Measurements from ENCODE around the gene KCNK3. TPM values are rescaled to one million over a fixed set of nuclear protein-coding genes. Genes with fewer than 3 reads are reported as not detected.
"Not testable (repeated sequence)": the region's sequence is repeated elsewhere in the genome, so short reads cannot be mapped to it uniquely, and the experiment has no call there.

The KCNK3 gene
- total RNA-seq, 1 experiment from 2014 or later, result 0.02 TPM

- Histone ChIP-seq H3K9me3 (replicated peaks) (no peaks in the 10 kb centered on the region), H3K36me3 (no peaks in the 10 kb centered on the region), H3K4me3 (no peak overlapping the region), H3K27me3 (peaks cover 22% of the 10 kb centered on the region), H3K27ac (no peak overlapping the region), H3K4me1 (no peaks in the 10 kb centered on the region)
- no peak for DNase-seq
These were observed 38.5 kb upstream of the KCNK3 start for GRCh38 chr2:26654061-26654340.

- not testable (repeated sequence) for H3K4me3 ChIP-seq; H3K27ac ChIP-seq; DNase-seq; H3K9me3 ChIP-seq (replicated peaks); H3K36me3 ChIP-seq; H3K4me1 ChIP-seq
- H3K27me3 ChIP-seq, result peaks cover 22% of the 10 kb centered on the region
These were observed 37.4 kb upstream of the KCNK3 start for GRCh38 chr2:26655120-26655519.

- no peak overlapping the region for H3K27ac ChIP-seq
- H3K4me1 ChIP-seq, result no peaks in the 10 kb centered on the region
- no peaks in the 10 kb centered on the region; the same call in 1 of the 2 replicates for H3K9me3 ChIP-seq (replicated peaks)
- H3K36me3 ChIP-seq, result no peaks in the 10 kb centered on the region
- no peak overlapping the region for H3K4me3 ChIP-seq
- no peak for DNase-seq
- peaks cover 22% of the 10 kb centered on the region for H3K27me3 ChIP-seq
These were observed 36.8 kb upstream of the KCNK3 start for GRCh38 chr2:26655611-26656195.

- Histone ChIP-seq H3K4me3 (no peak overlapping the region), H3K4me1 (no peaks in the 10 kb centered on the region), H3K9me3 (replicated peaks) (no peaks in the 10 kb centered on the region; the same call in 1 of the 2 replicates), H3K36me3 (no peaks in the 10 kb centered on the region), H3K27ac (no peak overlapping the region), H3K27me3 (peaks cover 7% of the 10 kb centered on the region)
- DNase-seq, result no peak
These were observed 35.3 kb upstream of the KCNK3 start for GRCh38 chr2:26657265-26657664.

- DNase-seq, result no peak
- Histone ChIP-seq H3K36me3 (no peaks in the 10 kb centered on the region), H3K4me1 (no peaks in the 10 kb centered on the region), H3K27ac (no peak overlapping the region), H3K4me3 (no peak overlapping the region), H3K27me3 (no peaks in the 10 kb centered on the region), H3K9me3 (replicated peaks) (no peaks in the 10 kb centered on the region; the same call in 1 of the 2 replicates)
These were observed 33.7 kb upstream of the KCNK3 start for GRCh38 chr2:26658691-26659346.

GRCh38 chr2:26660363-26660962, 32.1 kb upstream of the KCNK3 start:
- Histone ChIP-seq H3K27ac (no peak overlapping the region), H3K4me1 (no peaks in the 10 kb centered on the region), H3K27me3 (no peaks in the 10 kb centered on the region; the same call in 1 of the 2 replicates), H3K9me3 (replicated peaks) (no peaks in the 10 kb centered on the region; the same call in 1 of the 2 replicates), H3K36me3 (no peaks in the 10 kb centered on the region), H3K4me3 (no peak overlapping the region)
- DNase-seq, result no peak

GRCh38 chr2:26665296-26665695, 27.2 kb upstream of the KCNK3 start:
- H3K4me3 ChIP-seq; H3K27ac ChIP-seq; DNase-seq; H3K27me3 ChIP-seq; H3K36me3 ChIP-seq; H3K4me1 ChIP-seq; H3K9me3 ChIP-seq (replicated peaks): not testable (repeated sequence)

GRCh38 chr2:26666671-26667070, 25.9 kb upstream of the KCNK3 start:
- Histone ChIP-seq H3K36me3 (no peaks in the 10 kb centered on the region), H3K27me3 (peaks cover 18% of the 10 kb centered on the region), H3K27ac (no peak overlapping the region), H3K4me3 (no peak overlapping the region), H3K9me3 (replicated peaks) (no peaks in the 10 kb centered on the region; the same call in 1 of the 2 replicates), H3K4me1 (no peaks in the 10 kb centered on the region)
- no peak for DNase-seq

- DNase-seq, result no peak
- H3K4me3 ChIP-seq, result no peak overlapping the region
These were observed 24.5 kb upstream of the KCNK3 start for GRCh38 chr2:26668041-26668440.

GRCh38 chr2:26668856-26669750, 23.4 kb upstream of the KCNK3 start:
- Histone ChIP-seq H3K9me3 (replicated peaks) (no peaks in the 10 kb centered on the region; the same call in 1 of the 2 replicates), H3K4me1 (no peaks in the 10 kb centered on the region), H3K27ac (no peak overlapping the region), H3K4me3 (no peak overlapping the region), H3K36me3 (no peaks in the 10 kb centered on the region), H3K27me3 (peaks cover 34% of the 10 kb centered on the region)
- no peak for DNase-seq

More at GRCh38 chr2:26668041-26668440, 24.5 kb upstream of the KCNK3 start:
- peaks cover 28% of the 10 kb centered on the region for H3K27me3 ChIP-seq
- no peaks in the 10 kb centered on the region for H3K4me1 ChIP-seq
- H3K36me3 ChIP-seq, result no peaks in the 10 kb centered on the region
- no peaks in the 10 kb centered on the region; the same call in 1 of the 2 replicates for H3K9me3 ChIP-seq (replicated peaks)
- H3K27ac ChIP-seq, result no peak overlapping the region

GRCh38 chr2:26670171-26670570, 22.4 kb upstream of the KCNK3 start:
- peaks cover 42% of the 10 kb centered on the region for H3K27me3 ChIP-seq
- no peak overlapping the region for H3K27ac ChIP-seq
- no peak for DNase-seq
- H3K4me1 ChIP-seq, result no peaks in the 10 kb centered on the region
- H3K9me3 ChIP-seq (replicated peaks), result no peaks in the 10 kb centered on the region; the same call in 1 of the 2 replicates
- H3K36me3 ChIP-seq, result no peaks in the 10 kb centered on the region
- no peak overlapping the region for H3K4me3 ChIP-seq

GRCh38 chr2:26670931-26671460, 21.5 kb upstream of the KCNK3 start:
- Histone ChIP-seq H3K36me3 (no peaks in the 10 kb centered on the region), H3K27ac (no peak overlapping the region), H3K4me1 (no peaks in the 10 kb centered on the region), H3K27me3 (peaks cover 42% of the 10 kb centered on the region), H3K9me3 (replicated peaks) (no peaks in the 10 kb centered on the region; the same call in 1 of the 2 replicates), H3K4me3 (no peak overlapping the region)
- DNase-seq, result no peak

- H3K27me3 ChIP-seq, result peaks cover 42% of the 10 kb centered on the region
- H3K4me1 ChIP-seq, result no peaks in the 10 kb centered on the region
- no peak overlapping the region for H3K4me3 ChIP-seq
- no peaks in the 10 kb centered on the region for H3K9me3 ChIP-seq (replicated peaks)
- no peaks in the 10 kb centered on the region for H3K36me3 ChIP-seq
- H3K27ac ChIP-seq, result no peak overlapping the region
- DNase-seq, result no peak
These were observed 20.8 kb upstream of the KCNK3 start for GRCh38 chr2:26671691-26672090.

- no peaks in the 10 kb centered on the region for H3K36me3 ChIP-seq
- no peak overlapping the region for H3K4me3 ChIP-seq
- no peak for DNase-seq
- H3K27me3 ChIP-seq, result peaks cover 44% of the 10 kb centered on the region
- H3K27ac ChIP-seq, result no peak overlapping the region
- H3K9me3 ChIP-seq (replicated peaks), result peaks cover 3% of the 10 kb centered on the region; the same call in 1 of the 2 replicates
- H3K4me1 ChIP-seq, result no peaks in the 10 kb centered on the region
These were observed 20.3 kb upstream of the KCNK3 start for GRCh38 chr2:26672112-26672817.
